ENCODE measurements around the gene SGSM2. TPM values are rescaled to one million over a fixed set of nuclear protein-coding genes. Genes with fewer than 3 reads are reported as not detected.

SGSM2 gene
- total RNA-seq, 2 experiments from 2014 or later = 58.3 to 61.6 TPM

- peaks cover 69% of the 10 kb centered on the region for H3K4me1 Mint-ChIP-seq
- CTCF ChIA-PET = interaction anchor here (1.0 to 2.9 kb wide), 6 partner anchors 8 to 25 kb away, joined by 3 to 34 read pairs (median 7); no protein-coding TSS in a partner anchor
Observed at GRCh38 chr17:2393174-2393953, 56.1 kb downstream of the SGSM2 start.

GRCh38 chr17:2393954-2394749, 56.9 kb downstream of the SGSM2 start:
- no peaks in the 10 kb centered on the region for H3K9me3 Mint-ChIP-seq
- H3K27me3 Mint-ChIP-seq = no peaks in the 10 kb centered on the region
- peak overlapping the region; percentile 83 for H3K27ac Mint-ChIP-seq
- ChIA-PET POLR2A (interaction anchor here (0.5 kb wide), 1 partner anchor 9 kb away, joined by 4 read pairs; no protein-coding TSS in a partner anchor), CTCF (interaction anchor here (1.0 to 2.3 kb wide), 3 partner anchors 7 to 25 kb away, joined by 3 to 15 read pairs (median 4); no protein-coding TSS in a partner anchor)
- DNase-seq = peak; percentile 28
- H3K4me3 Mint-ChIP-seq = peak overlapping the region; percentile 75
- H3K36me3 Mint-ChIP-seq (ENCODE audit: low read depth) = peaks cover 15% of the 10 kb centered on the region
- peaks cover 69% of the 10 kb centered on the region for H3K4me1 Mint-ChIP-seq

More at GRCh38 chr17:2393174-2393953, 56.1 kb downstream of the SGSM2 start:
- Mint-ChIP-seq H3K27me3 (no peaks in the 10 kb centered on the region), H3K9me3 (no peaks in the 10 kb centered on the region), H3K27ac (peak overlapping the region; percentile 94), H3K36me3 (ENCODE audit: low read depth) (peaks cover 15% of the 10 kb centered on the region), H3K4me3 (peak overlapping the region; percentile 78)
- POLR2A ChIA-PET = interaction anchor here (1.1 to 2.2 kb wide), 2 partner anchors 8 to 11 kb away, joined by 6 to 7 read pairs; no protein-coding TSS in a partner anchor
- DNase-seq = peak; percentile 91

- peaks cover 15% of the 10 kb centered on the region for H3K36me3 Mint-ChIP-seq (ENCODE audit: low read depth)
- no peak for DNase-seq
- H3K4me1 Mint-ChIP-seq = peaks cover 65% of the 10 kb centered on the region
- ChIA-PET POLR2A (no interaction called here), CTCF (no interaction called here)
- H3K27ac Mint-ChIP-seq = peak overlapping the region; percentile 64
- H3K4me3 Mint-ChIP-seq = peak overlapping the region; percentile 62
- H3K9me3 Mint-ChIP-seq = no peaks in the 10 kb centered on the region
- H3K27me3 Mint-ChIP-seq = no peaks in the 10 kb centered on the region
Observed at GRCh38 chr17:2394775-2395201, 57.5 kb downstream of the SGSM2 start.

- ChIA-PET POLR2A (no interaction called here), CTCF (no interaction called here)
- no peak for DNase-seq
- Mint-ChIP-seq H3K9me3 (no peaks in the 10 kb centered on the region), H3K27ac (peak overlapping the region; percentile 78), H3K4me1 (peaks cover 58% of the 10 kb centered on the region), H3K36me3 (ENCODE audit: low read depth) (peaks cover 12% of the 10 kb centered on the region), H3K4me3 (peak overlapping the region; percentile 43), H3K27me3 (no peaks in the 10 kb centered on the region)
Observed at GRCh38 chr17:2395258-2396181, 58.2 kb downstream of the SGSM2 start.

GRCh38 chr17:2396192-2396567, 58.9 kb downstream of the SGSM2 start:
- Mint-ChIP-seq H3K4me1 (peaks cover 54% of the 10 kb centered on the region), H3K4me3 (peak overlapping the region; percentile 43), H3K9me3 (no peaks in the 10 kb centered on the region), H3K27me3 (no peaks in the 10 kb centered on the region), H3K36me3 (ENCODE audit: low read depth) (peaks cover 10% of the 10 kb centered on the region), H3K27ac (peak overlapping the region; percentile 78)
- CTCF ChIA-PET = no interaction called here
- POLR2A ChIA-PET = no interaction called here
- DNase-seq = no peak

GRCh38 chr17:2396568-2397246, 59.4 kb downstream of the SGSM2 start:
- Mint-ChIP-seq H3K27me3 (no peaks in the 10 kb centered on the region), H3K9me3 (no peaks in the 10 kb centered on the region), H3K27ac (peak overlapping the region; percentile 78), H3K36me3 (ENCODE audit: low read depth) (peaks cover 7% of the 10 kb centered on the region), H3K4me1 (peaks cover 49% of the 10 kb centered on the region), H3K4me3 (peak overlapping the region; percentile 51)
- POLR2A ChIA-PET = no interaction called here
- CTCF ChIA-PET = no interaction called here
- DNase-seq = peak; percentile 53

- POLR2A ChIA-PET = no interaction called here
- Mint-ChIP-seq H3K36me3 (ENCODE audit: low read depth) (peaks cover 2% of the 10 kb centered on the region), H3K4me1 (peaks cover 46% of the 10 kb centered on the region), H3K4me3 (peak overlapping the region; percentile 88), H3K27ac (peak overlapping the region; percentile 78), H3K9me3 (no peaks in the 10 kb centered on the region), H3K27me3 (no peaks in the 10 kb centered on the region)
- CTCF ChIA-PET = interaction anchor here (0.6 kb wide), 1 partner anchor 1359 kb away, joined by 3 read pairs; no protein-coding TSS in a partner anchor
- DNase-seq = no peak
Observed at GRCh38 chr17:2397247-2398171, 60.2 kb downstream of the SGSM2 start.

- H3K36me3 Mint-ChIP-seq (ENCODE audit: low read depth) = peaks cover 2% of the 10 kb centered on the region
- ChIA-PET CTCF (interaction anchor here (0.6 kb wide), 1 partner anchor 1358 kb away, joined by 3 read pairs; no protein-coding TSS in a partner anchor), POLR2A (no interaction called here)
- H3K4me1 Mint-ChIP-seq = peaks cover 53% of the 10 kb centered on the region
- no peaks in the 10 kb centered on the region for H3K27me3 Mint-ChIP-seq
- DNase-seq = no peak
- peak overlapping the region; percentile 78 for H3K27ac Mint-ChIP-seq
- H3K9me3 Mint-ChIP-seq = no peaks in the 10 kb centered on the region
- peak overlapping the region; percentile 88 for H3K4me3 Mint-ChIP-seq
Observed at GRCh38 chr17:2398182-2398581, 60.9 kb downstream of the SGSM2 start.

- CTCF ChIA-PET = interaction anchor here (0.6 to 1.6 kb wide), 5 partner anchors 15 to 1358 kb away, joined by 3 to 8 read pairs (median 3); partner anchors contain the start of gene HIC1
- POLR2A ChIA-PET = interaction anchor here (0.5 kb wide), 1 partner anchor 343 kb away, joined by 3 read pairs; no protein-coding TSS in a partner anchor
- H3K9me3 Mint-ChIP-seq = no peaks in the 10 kb centered on the region
- DNase-seq = peak; percentile 77
- peaks cover 2% of the 10 kb centered on the region for H3K36me3 Mint-ChIP-seq (ENCODE audit: low read depth)
- peaks cover 53% of the 10 kb centered on the region for H3K4me1 Mint-ChIP-seq
- peak overlapping the region; percentile 88 for H3K4me3 Mint-ChIP-seq
- H3K27ac Mint-ChIP-seq = peak overlapping the region; percentile 100
- no peaks in the 10 kb centered on the region for H3K27me3 Mint-ChIP-seq
Observed at GRCh38 chr17:2398655-2399571, 61.6 kb downstream of the SGSM2 start.
